Panc1 (cell line): ENCODE measurements around the gene MET. TPM values are rescaled to one million over a fixed set of nuclear protein-coding genes. Genes with fewer than 3 reads are reported as not detected.

Experiments
- ATAC-seq: fragments of 200-7000 bp; cut with Tn5 transposase; 2 replicates; pipeline ENCODE4 v1.9.1; 2020; ENCODE audit warnings: mild to moderate bottlenecking, moderate library complexity
- BruUV-seq: library from RNA; stranded (reverse); fragments of 400-500 nt; replicated peaks from 2 replicates; lab custom pipeline; 2021; lab: Mats Ljungman, UMichigan
- CTCF ChIA-PET: fragments of 300-600 bp; sonication (Branson Sonifier 250); formaldehyde crosslinking; loops from one replicate; lab custom pipeline; 2022; ENCODE audit warnings: antibody characterized with exemption; lab: Charles Lee
- POLR2A ChIA-PET: fragments of 300-600 bp; sonication (Branson Sonifier 250); formaldehyde crosslinking; loops from one replicate; lab custom pipeline; 2022; ENCODE audit warnings: antibody characterized with exemption; lab: Charles Lee
- DNase-seq: peaks from one replicate; pipeline ENCODE4 v3.0.0-alpha.2; 2010; ENCODE audit warnings: low read depth, low spot score
- H3K27ac ChIP-seq: 2 replicates; pipeline ENCODE4 v1.5.1; 2011; ENCODE audit warnings: mild to moderate bottlenecking, low read length, inconsistent platforms
- H3K27me3 ChIP-seq: fragments of 200-500 bp; sonication (Bioruptor generic); 2 replicates; pipeline ENCODE4 v1.6.0; 2014; ENCODE audit warnings: low read length, inconsistent platforms; ENCODE audit not compliant: control insufficient read depth, insufficient read depth
- H3K36me3 ChIP-seq: fragments of 200-500 bp; sonication (Bioruptor generic); 2 replicates; pipeline ENCODE4 v1.5.1; 2014; ENCODE audit warnings: inconsistent platforms, mild to moderate bottlenecking, low read length, moderate library complexity; ENCODE audit not compliant: control insufficient read depth, insufficient read depth
- H3K4me1 ChIP-seq: 2 replicates; pipeline ENCODE4 v1.5.1; 2011; ENCODE audit warnings: inconsistent platforms, mild to moderate bottlenecking, low read length, moderate library complexity; ENCODE audit not compliant: control insufficient read depth, insufficient read depth
- H3K4me3 ChIP-seq, 2 experiments: 2 replicates each; pipeline ENCODE4 v1.5.1; 2011 to 2012; ENCODE audit warnings: low read depth in 2 of 2, low read length in 2 of 2, mild to moderate bottlenecking in 2 of 2, inconsistent platforms in 1 of 2, moderate library complexity in 1 of 2
- H3K9me3 ChIP-seq: fragments of 200-500 bp; sonication (Bioruptor generic); 2 replicates; pipeline ENCODE4 v1.5.1; 2014; ENCODE audit warnings: low read depth, mild to moderate bottlenecking, inconsistent platforms, low read length, moderate library complexity; ENCODE audit not compliant: control insufficient read depth, insufficient read depth
- POLR2AphosphoS5 ChIP-seq: IDR thresholded peaks from 2 replicates; pipeline ENCODE4 v1.6.1; 2012; ENCODE audit warnings: mild to moderate bottlenecking, low read depth, low read length, moderate library complexity
- SIN3A ChIP-seq: IDR thresholded peaks from 2 replicates; pipeline ENCODE4 v1.6.1; 2012; ENCODE audit warnings: low read depth, mild to moderate bottlenecking, low read length, moderate library complexity, borderline replicate concordance; ENCODE audit not compliant: insufficient read depth
- TCF7L2 ChIP-seq: IDR thresholded peaks from 2 replicates; pipeline ENCODE4 v1.6.1; 2011; ENCODE audit warnings: mild to moderate bottlenecking, low read depth, low read length, inconsistent platforms
- in situ Hi-C: cut with HindIII; loops from 2 replicates; pipeline ENCODE4 v1.10.0; 2016; ENCODE audit warnings: low sequenced_read_pairs, low pct_unique_long_range_greater_than_20kb
- intact Hi-C: fragments of 100-400 bp; cut with micrococcal nuclease; formaldehyde crosslinking; loops from one replicate; pipeline ENCODE4 v1.10.0; 2022; ENCODE audit not compliant: unreplicated experiment
- total RNA-seq: library from RNA; stranded (reverse); gene quantifications from one replicate; pipeline ENCODE4 v1.2.1, GENCODE V29; 2021; ENCODE audit not compliant: unreplicated experiment
- TF ChIP-seq, protein P1 (sequence below), 2 experiments: IDR thresholded peaks; 2 replicates each; pipeline ENCODE4 v1.6.1; 2011 to 2012; ENCODE audit warnings: low read depth in 2 of 2, control low read depth in 1 of 2, low read length in 1 of 2, mild to moderate bottlenecking in 1 of 2, moderate library complexity in 1 of 2; ENCODE audit not compliant: insufficient read depth in 1 of 2
- TF ChIP-seq, protein P2 (sequence below): fragments of 450-650 bp; IDR thresholded peaks from 2 replicates; pipeline ENCODE4 v1.5.1; 2017; ENCODE audit warnings: mild to moderate bottlenecking

MET gene
- total RNA-seq, 1 experiment from 2014 or later: 103 TPM

DNA sequence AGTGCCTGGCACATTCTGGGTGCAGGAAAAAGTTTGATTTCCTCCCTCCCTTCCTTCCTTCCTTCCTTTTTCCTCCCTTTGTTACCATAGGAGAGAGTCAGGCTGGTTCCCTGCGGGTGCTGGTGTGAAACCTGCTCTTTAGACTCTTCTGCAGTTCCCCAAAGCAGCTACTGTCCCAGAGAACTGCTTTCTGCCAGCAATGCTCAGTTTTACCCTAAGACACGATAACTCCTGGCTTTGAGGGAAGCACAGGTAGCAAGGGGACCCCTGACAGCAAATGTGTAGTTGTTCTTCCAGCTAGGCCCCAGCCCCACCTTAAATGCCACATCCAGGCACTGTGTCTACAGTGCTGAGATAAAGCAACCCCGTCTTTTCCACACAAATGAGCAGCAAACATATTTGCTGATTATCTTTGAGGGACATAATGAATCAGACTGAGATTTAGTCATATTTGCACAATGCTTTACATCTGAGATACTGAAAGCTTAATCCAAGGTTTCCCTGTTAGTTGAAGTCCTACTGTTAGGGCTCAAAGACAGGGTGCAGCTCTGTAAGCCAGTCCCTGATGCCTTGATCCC, 55.5 kb downstream of the MET start:
- TF ChIP-seq TCF7L2: no peak
- TF ChIP-seq SIN3A: no peak
- no peak for TF ChIP-seq POLR2AphosphoS5
- TF ChIP-seq, protein P1, sequence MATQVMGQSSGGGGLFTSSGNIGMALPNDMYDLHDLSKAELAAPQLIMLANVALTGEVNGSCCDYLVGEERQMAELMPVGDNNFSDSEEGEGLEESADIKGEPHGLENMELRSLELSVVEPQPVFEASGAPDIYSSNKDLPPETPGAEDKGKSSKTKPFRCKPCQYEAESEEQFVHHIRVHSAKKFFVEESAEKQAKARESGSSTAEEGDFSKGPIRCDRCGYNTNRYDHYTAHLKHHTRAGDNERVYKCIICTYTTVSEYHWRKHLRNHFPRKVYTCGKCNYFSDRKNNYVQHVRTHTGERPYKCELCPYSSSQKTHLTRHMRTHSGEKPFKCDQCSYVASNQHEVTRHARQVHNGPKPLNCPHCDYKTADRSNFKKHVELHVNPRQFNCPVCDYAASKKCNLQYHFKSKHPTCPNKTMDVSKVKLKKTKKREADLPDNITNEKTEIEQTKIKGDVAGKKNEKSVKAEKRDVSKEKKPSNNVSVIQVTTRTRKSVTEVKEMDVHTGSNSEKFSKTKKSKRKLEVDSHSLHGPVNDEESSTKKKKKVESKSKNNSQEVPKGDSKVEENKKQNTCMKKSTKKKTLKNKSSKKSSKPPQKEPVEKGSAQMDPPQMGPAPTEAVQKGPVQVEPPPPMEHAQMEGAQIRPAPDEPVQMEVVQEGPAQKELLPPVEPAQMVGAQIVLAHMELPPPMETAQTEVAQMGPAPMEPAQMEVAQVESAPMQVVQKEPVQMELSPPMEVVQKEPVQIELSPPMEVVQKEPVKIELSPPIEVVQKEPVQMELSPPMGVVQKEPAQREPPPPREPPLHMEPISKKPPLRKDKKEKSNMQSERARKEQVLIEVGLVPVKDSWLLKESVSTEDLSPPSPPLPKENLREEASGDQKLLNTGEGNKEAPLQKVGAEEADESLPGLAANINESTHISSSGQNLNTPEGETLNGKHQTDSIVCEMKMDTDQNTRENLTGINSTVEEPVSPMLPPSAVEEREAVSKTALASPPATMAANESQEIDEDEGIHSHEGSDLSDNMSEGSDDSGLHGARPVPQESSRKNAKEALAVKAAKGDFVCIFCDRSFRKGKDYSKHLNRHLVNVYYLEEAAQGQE (IDR thresholded peaks at IDR 0.05; ENCODE audit: insufficient read depth in 1 of 2, low read depth in 2 of 2, low read length in 1 of 2): no peak
- TF ChIP-seq, protein P2, sequence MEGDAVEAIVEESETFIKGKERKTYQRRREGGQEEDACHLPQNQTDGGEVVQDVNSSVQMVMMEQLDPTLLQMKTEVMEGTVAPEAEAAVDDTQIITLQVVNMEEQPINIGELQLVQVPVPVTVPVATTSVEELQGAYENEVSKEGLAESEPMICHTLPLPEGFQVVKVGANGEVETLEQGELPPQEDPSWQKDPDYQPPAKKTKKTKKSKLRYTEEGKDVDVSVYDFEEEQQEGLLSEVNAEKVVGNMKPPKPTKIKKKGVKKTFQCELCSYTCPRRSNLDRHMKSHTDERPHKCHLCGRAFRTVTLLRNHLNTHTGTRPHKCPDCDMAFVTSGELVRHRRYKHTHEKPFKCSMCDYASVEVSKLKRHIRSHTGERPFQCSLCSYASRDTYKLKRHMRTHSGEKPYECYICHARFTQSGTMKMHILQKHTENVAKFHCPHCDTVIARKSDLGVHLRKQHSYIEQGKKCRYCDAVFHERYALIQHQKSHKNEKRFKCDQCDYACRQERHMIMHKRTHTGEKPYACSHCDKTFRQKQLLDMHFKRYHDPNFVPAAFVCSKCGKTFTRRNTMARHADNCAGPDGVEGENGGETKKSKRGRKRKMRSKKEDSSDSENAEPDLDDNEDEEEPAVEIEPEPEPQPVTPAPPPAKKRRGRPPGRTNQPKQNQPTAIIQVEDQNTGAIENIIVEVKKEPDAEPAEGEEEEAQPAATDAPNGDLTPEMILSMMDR: no peak
- Histone ChIP-seq H3K4me1 (peaks cover 45% of the 10 kb centered on the region), H3K27ac (peak overlapping the region; percentile 7; the same call in 1 of the 2 replicates), H3K9me3 (no peaks in the 10 kb centered on the region), H3K27me3 (no peaks in the 10 kb centered on the region), H3K4me3 (no peak overlapping the region), H3K36me3 (no peaks in the 10 kb centered on the region; the same call in 1 of the 2 replicates)
- ChIA-PET CTCF (interaction anchor here (0.8 kb wide), 1 partner anchor 180 kb away, joined by 4 read pairs; no protein-coding TSS in a partner anchor), POLR2A (interaction anchor here (0.5 kb wide), 1 partner anchor 194 kb away, joined by 5 read pairs; no protein-coding TSS in a partner anchor)
- ATAC-seq (no peak), DNase-seq (no peak)
- intact Hi-C loops: no loop called here
- in situ Hi-C loops: no loop called here
- no TSS peak for BruUV-seq

DNA sequence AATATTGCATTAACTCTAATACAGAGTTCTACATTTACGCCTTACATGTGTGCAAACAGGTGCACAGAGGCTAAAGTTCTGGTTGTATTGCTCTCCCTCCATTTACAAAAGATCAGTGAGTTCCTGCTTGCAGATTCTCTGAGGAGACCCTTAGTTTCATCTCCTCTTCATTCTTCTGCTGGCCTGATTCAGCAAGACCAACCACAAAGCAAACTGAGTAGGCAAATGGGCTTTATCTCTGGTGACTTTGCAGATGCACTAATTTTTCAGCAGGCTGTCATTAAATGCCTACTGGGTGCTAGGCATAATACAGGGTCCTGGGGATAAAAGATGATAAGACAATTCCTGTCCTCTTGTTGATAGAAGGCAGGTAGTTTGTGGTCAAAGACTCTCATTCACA, 56.4 kb downstream of the MET start:
- ATAC-seq (no peak), DNase-seq (no peak)
- intact Hi-C loops: no loop called here
- POLR2A ChIA-PET: interaction anchor here (0.5 kb wide), 1 partner anchor 195 kb away, joined by 5 read pairs; no protein-coding TSS in a partner anchor
- CTCF ChIA-PET: interaction anchor here (0.8 kb wide), 1 partner anchor 181 kb away, joined by 4 read pairs; no protein-coding TSS in a partner anchor
- Histone ChIP-seq H3K4me1 (peaks cover 45% of the 10 kb centered on the region), H3K4me3 (no peak overlapping the region), H3K9me3 (no peaks in the 10 kb centered on the region), H3K27ac (no peak overlapping the region; the same call in 1 of the 2 replicates), H3K27me3 (no peaks in the 10 kb centered on the region), H3K36me3 (no peaks in the 10 kb centered on the region; the same call in 1 of the 2 replicates)
- no TSS peak for BruUV-seq
- TF ChIP-seq TCF7L2 (no peak), SIN3A (no peak), POLR2AphosphoS5 (no peak)
- TF ChIP-seq, protein P1 (IDR thresholded peaks at IDR 0.05; ENCODE audit: insufficient read depth in 1 of 2, low read depth in 2 of 2, low read length in 1 of 2): no peak
- TF ChIP-seq, protein P2: no peak
- in situ Hi-C loops: no loop called here
